Colon (tissue), 2 donors: ENCODE measurements around the gene CAMK1.

ENCODE experiments used
- FAIRE-seq: peaks from 2 replicates; lab custom pipeline; 2012; peaks lifted over from hg19 to GRCh38; lab: Jason Lieb, UNC
- donor health status: control.
- donor health status: control.

Gene CAMK1

GRCh38 chr3:9770276-9770812, 597 bp upstream of the CAMK1 start:
- no peak for FAIRE-seq

DNA sequence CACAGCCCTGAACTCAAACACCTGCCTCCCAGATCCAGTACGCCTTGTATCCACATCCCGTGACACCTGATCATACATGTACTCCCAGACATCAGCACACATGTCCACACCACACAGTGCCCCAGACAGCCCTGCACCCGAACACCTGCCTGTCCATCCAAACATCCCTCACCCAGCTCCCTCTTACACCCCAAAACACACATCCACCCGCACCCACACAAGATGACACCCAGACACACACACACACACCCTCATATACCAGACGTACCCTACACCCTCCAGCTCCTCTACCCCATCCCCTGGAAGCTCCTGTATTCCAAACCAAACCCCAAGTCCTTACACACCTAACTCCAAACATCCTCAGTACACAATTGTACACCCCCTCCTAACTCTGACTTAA, 735 bp downstream of the CAMK1 start:
- FAIRE-seq, result no peak

DNA sequence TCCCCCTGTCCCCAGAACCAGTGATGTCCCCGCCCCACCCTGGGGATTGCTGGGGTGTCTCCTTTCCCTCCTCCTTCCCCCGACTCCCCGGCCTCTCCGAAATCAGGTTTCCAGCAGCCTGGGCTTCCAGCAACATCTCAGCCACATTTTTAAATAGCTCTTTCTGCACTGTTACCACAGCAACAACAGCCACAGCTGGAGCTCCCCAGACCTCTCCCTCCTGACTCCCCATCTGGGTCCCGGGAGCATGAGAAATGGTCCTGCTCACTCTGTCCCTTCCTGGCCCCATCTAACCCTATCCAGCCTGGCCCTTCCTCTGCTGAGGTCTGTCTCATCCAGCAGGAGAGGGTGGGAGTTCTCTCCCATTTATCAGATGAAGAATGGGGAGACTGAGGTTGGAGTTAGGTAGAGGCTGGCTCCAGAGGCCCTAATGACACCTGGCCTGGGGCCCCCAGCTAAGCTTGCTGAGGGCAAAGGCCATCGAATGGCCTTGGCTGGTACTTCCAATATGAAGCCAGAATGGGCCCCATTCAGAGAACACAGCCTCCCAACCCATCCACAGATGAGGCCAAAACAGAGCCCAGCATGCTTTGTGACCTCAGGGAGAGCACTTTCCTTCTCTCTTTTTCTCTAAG, 1.5 kb downstream of the CAMK1 start:
- FAIRE-seq, result no peak

- FAIRE-seq, result no peak
Observed at GRCh38 chr3:9767418-9767817, 2.3 kb downstream of the CAMK1 start.

DNA sequence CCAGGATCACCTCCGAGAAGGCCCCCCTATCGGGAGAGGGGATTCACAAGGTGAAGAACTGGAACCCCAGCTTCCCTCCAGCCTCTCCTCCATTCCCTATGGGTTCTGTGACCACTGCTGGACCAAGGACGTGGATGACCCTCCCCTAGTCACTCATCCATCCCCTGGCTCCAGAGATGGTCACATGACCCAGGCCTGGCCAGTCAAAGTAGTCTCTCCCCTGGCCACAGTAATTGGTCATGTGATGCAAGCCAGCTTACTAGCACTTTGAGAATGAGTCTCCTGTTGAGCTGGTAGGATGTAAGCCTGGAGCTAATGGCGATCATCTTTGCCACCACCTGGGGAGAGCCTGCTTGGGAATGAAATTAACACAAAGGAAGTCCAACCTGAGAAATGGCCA, 3.9 kb downstream of the CAMK1 start:
- FAIRE-seq, result no peak

DNA sequence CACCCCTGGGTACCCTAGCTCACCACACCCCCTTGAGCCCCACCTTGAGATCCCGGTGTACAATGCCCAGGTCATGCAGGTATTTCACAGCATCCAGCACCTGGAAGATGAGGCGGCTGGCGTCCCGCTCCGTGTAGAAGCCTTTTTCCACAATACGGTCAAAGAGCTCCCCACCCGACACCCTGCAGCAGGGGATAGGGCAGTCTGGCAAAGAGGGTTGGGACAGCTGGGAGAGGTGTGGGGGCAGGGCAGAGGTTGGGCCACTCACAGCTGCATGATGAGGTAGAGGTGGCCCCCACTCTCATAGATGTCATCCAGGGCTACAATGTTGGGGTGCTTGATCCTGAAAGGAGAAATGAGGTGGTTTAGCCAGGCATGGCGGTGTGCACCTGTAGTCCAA, 6.9 kb downstream of the CAMK1 start:
- FAIRE-seq, result no peak

DNA sequence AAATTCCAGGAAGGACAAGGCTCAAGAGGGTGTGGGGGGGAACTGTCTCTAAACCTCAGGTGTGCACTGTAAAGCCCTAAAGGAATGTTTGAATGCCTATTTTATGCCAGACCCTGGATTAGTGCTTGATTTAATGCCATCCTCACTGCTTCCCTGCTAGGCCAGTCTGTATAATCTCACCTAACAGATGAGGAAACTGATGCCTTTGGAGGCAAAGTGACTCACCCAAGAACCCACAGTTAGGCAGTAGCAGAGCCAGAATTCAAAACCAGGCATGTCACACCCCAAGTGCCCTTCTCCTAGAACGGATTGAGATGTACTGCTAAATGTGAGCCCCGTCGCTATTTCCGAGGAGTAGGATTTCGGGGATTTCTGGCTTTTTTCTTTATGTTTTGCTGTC, 7.8 kb downstream of the CAMK1 start:
- FAIRE-seq, result no peak

GRCh38 chr3:9760779-9761505, 8.8 kb downstream of the CAMK1 start:
- no peak for FAIRE-seq

GRCh38 chr3:9757427-9757826, 12.3 kb downstream of the CAMK1 start:
- FAIRE-seq, result no peak

GRCh38 chr3:9754678-9755077, 15.1 kb downstream of the CAMK1 start:
- FAIRE-seq, result no peak

DNA sequence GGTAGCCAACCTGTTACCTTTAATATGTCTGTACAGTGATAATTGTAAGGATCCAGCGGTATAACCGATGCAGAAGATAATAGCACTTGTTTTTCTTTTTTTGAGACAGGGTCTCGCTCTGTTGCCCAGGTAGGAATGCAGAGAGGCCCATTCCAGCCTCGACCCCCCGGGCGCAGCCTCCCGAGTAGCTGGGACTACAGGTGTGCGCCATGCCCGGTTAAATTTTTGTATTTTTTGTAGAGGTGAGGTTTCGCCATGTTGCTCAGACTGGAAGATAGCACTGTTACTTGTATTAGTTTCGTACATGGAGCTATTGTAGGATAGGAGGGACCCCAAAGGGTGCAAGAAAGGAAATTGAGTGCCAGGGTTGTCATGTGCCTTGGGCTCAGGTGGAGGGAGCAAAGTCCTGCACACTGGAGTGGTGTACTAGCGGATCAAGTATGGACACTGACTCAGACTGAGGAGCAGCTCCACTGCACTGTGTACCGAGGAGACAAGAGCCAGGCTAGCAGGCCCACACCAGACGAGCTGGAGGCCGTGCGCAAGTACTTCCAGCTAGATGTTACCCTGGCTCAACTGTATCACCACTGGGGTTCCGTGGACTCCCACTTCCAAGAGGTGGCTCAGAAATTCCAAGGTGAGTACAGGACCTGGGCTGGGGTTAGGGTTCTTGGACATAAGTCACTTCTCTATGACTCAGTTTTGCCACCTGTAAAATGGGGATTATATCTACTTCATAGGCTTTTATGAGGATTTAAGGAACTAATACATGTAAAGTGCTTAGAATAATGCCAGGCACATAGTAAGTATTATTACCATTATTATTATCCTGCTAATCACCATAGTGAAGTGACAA, 19.0 kb downstream of the CAMK1 start:
- no peak for FAIRE-seq

DNA sequence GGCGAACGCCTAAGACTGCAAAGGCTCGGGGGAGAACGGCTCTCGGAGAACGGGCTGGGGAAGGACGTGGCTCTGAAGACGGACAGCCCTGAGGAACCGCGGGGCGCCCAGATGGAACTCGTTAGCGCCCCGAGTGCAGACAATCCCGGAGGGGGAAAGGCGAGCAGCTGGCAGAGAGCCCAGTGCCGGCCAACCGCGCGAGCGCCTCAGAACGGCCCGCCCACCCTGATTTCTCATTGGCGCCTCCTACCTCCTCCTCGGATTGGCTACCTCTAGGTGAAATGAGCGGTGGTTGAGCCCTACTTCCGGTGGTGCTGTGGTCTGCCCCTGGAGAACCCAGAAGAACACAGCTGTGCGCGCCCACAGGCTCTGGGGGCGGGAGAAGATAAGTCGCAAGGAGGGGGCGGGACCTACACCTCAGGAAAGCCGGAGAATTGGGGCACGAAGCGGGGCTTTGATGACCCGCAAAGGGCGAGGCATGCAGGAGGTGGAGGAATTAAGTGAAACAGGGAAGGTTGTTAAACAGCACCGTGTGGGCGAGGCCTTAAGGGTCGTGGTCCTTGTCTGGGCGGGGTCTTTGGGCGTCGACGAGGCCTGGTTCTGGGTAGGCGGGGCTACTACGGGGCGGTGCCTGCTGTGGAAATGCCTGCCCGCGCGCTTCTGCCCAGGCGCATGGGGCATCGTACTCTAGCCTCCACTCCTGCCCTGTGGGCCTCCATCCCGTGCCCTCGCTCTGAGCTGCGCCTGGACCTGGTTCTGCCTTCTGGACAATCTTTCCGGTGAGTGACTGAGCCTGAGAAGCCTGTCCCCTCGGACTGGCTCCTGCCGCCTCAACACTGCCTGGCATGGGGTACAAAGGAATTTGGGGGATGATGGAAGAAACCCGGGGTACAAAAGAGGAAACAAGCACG, 19.8 kb downstream of the CAMK1 start, which contains the start of gene OGG1:
TSS of gene OGG1 (plus strand) at position 308 of the 911 bp plus-strand sequence. CDS start at position 643, 335 bp downstream.
- FAIRE-seq, result no peak

- FAIRE-seq, result no peak
Observed at GRCh38 chr3:9749296-9749644, 20.5 kb downstream of the CAMK1 start.

DNA sequence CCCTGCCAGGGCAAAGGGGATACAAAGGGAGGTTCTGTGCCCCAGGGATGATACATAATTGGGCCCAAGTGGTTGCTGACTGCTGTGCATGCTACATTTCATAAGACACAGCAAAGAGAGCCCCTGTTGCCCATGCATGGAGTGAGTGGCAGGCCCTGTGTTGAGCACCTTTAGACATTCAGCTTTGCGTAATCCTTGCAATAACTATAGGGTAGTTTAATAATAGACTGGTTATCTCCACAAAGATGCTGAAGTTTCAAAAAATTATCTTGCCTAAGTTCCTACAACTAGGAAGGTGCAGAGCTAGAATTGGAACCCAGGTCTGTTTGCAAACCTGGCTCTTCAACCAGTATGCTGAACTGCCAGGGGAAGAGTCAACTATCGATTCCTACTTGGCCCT, 21.7 kb downstream of the CAMK1 start:
- FAIRE-seq, result no peak

DNA sequence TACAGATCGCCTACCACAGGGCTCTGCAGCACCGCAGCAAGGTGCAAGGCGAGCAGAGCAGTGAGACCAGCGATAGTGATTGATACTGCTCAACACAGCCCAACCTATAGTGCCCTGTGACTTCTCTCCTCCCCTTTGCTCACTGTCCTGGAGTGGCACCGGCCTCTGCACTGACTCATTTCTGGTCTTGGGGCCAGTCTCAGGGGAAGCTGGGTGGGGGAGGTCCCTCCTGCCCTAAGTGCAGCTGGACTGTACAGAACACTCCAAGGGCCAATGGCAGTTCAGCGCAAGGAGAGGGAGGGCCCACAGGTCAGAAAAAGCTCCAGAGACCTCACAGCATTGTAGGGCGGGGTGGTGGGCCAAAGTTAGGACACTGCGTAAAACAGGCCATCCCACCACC, 22.5 kb downstream of the CAMK1 start:
- FAIRE-seq, result no peak

GRCh38 chr3:9746330-9746729, 23.4 kb downstream of the CAMK1 start:
- FAIRE-seq, result no peak

GRCh38 chr3:9745521-9745920, 24.2 kb downstream of the CAMK1 start:
- FAIRE-seq, result no peak

DNA sequence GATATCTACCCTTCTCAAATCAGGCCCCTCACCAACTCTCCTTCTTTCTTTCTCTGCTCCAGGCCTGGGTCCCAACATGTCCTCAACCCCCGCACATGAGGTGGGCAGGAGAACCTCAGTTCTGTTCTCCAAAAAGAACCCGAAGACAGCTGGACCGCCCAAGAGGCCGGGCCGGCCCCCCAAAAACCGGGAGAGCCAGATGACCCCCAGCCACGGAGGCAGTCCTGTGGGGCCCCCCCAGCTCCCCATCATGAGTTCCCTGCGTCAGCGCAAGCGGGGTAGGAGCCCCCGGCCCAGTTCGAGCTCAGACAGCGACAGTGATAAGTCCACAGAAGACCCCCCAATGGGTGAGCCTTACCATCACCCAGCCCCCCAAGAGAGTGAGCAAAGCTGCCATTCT, 25.6 kb downstream of the CAMK1 start:
- FAIRE-seq, result no peak

DNA sequence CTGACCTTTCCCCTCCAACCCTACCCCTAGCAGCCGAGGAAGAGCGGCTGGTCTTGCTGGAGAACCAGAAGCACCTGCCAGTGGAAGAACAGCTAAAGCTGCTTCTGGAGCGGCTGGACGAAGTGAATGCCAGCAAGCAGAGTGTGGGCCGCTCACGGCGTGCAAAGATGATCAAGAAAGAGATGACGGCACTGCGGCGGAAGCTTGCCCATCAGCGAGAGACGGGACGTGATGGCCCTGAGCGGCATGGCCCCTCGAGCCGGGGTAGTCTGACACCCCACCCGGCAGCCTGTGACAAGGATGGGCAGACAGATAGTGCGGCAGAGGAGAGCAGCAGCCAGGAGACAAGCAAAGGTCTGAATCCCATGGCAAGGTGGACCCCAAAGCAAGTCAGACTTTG, 26.2 kb downstream of the CAMK1 start:
- no peak for FAIRE-seq

GRCh38 chr3:9742560-9742959, 27.2 kb downstream of the CAMK1 start:
- FAIRE-seq, result no peak

- FAIRE-seq, result no peak
Observed at GRCh38 chr3:9739181-9739580, 30.6 kb downstream of the CAMK1 start.

DNA sequence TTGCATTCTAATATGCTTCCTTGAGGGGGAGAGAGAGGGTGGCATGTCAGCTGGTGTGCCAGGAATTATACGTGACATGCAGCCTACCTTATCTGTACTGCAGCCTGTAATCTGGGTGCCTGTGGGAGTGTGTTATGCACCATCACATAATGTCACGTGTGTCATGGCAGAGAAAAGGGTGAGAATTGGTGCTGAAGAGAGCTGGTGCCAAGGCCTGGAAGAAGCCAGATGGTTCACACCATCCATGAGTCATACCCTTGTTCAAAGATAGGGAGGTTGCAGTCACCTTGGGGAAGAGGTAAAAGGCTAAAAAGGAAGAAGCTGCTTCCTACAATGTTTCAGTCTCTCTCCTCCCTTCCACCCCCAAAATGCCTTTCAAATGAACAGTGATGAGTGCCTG, 32.9 kb downstream of the CAMK1 start:
- no peak for FAIRE-seq
